Tongue (tissue), 2 donors: ENCODE measurements around the gene NLGN1. TPM values are rescaled to one million over a fixed set of nuclear protein-coding genes. Genes with fewer than 3 reads are reported as not detected.

Experiments used
- DNase-seq: peaks from one replicate; pipeline ENCODE4 v3.0.0-alpha.2; 2015
- total RNA-seq: library from RNA; depleted of rRNA; stranded (reverse); fragments of >200 nt; gene quantifications from one replicate; pipeline ENCODE4 v1.2.3, GENCODE V29; 2014

NLGN1 gene
- total RNA-seq, 1 donor from 2014 or later, result 12.6 TPM

- DNase-seq, result no peak
Measured at GRCh38 chr3:174100744-174101143, 703.2 kb downstream of the NLGN1 start.

- no peak for DNase-seq
Measured at GRCh38 chr3:174101244-174101643, 703.7 kb downstream of the NLGN1 start.

DNA sequence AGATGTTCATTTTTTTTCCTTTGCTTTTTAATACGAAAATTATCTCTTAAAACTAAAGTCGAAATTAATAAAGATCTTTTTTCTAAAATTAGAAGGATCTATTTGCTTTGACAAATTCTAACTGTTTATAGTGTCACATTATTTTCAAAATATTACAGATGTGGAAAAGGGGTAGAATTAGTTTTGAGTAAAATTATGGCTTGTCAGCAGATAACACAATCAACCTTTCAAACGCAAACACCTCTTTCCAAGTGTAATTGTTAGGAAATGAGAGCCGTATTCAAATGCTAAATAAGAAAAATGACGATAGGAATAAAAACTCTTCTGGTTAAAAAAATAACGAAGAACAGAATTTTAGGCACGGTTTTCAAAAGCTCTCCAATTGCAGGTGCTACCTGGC, 704.7 kb downstream of the NLGN1 start:
- no peak for DNase-seq

DNA sequence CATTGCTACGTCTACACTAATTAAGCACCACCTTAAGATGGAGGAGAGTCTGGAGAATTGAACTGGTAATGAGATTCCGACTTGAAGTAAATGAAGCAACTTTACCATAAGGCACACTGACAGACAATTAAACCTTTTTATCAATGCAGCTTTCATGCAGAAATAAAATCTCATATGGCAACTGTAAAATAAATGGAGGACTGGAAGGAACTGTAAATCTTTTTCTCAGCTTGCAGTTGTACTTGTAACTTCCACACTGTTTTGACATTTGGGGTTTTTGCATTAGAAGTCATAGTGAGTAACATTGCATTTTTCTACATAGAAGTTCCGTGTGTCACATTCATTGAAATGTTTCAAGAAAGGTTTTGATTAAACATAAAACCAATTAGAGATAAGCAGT, 705.3 kb downstream of the NLGN1 start:
- DNase-seq, result no peak

DNA sequence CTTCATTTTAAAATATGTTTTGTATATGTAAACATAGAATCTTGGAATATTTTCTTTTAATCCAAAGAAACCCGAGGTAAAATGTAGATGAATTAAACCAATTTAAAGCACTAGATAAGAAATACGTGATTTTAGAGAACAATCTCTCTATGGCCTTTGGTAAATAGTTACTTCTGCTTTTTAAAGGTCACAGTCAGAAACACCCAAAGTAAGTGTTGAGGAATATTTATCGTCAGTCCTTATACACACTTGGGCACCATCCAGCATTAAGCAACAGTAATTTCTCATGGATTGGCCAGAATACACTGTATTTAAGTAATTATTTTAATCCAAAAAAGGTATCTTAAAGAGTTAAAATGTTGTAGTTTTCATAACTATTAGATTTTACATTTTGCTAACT, 713.2 kb downstream of the NLGN1 start:
- DNase-seq, result no peak

DNA sequence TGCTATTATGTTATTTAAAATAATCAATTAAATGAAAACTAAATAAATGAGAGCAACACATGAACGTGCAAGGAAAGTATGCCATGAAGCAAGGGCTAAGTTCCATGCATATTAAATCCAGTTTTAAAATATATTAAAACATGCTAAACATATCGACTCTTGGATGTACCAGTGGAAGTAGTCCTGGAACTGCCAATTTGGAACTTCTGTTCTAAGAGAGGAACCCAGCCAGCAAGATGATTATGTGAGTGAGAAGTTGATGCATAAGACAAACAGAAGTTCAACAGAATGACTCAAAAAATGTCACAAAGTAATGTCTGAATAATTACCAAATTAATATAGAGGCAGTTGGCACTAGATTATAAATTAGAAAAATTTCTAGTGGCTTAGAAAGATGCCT, 714.2 kb downstream of the NLGN1 start:
- no peak for DNase-seq

- DNase-seq, result no peak
Measured at GRCh38 chr3:174116421-174116820, 718.9 kb downstream of the NLGN1 start.

- DNase-seq, result no peak
Measured at GRCh38 chr3:174120997-174121396, 723.5 kb downstream of the NLGN1 start.

GRCh38 chr3:174122411-174122810, 724.9 kb downstream of the NLGN1 start:
- no peak for DNase-seq

DNA sequence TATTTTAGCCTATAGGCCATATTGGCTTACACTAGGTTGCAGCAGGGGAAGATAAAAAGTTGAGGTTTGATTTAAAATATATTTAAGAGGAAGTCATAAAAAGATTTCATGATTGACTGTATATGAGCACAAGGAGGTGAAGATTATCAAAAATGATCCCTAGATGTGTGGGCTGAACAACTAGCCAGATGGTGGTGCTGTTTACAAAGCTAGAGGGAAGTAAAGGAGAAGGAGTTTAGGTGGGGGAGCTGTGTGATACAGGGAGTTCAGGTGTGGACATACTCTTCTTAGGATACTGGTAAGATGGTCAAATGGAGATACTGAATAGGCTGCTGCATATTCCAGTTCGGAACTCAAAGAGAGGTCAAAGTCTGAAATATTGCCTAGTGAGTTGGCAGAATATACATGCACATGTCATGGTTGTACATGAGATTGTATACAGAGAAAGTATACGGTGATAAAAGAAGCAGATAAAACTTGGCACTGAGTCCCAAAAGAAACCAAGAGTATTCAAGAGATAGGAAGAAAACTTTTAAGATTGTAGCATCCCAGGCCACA, 727.8 kb downstream of the NLGN1 start:
- DNase-seq, result peak; percentile 26

DNA sequence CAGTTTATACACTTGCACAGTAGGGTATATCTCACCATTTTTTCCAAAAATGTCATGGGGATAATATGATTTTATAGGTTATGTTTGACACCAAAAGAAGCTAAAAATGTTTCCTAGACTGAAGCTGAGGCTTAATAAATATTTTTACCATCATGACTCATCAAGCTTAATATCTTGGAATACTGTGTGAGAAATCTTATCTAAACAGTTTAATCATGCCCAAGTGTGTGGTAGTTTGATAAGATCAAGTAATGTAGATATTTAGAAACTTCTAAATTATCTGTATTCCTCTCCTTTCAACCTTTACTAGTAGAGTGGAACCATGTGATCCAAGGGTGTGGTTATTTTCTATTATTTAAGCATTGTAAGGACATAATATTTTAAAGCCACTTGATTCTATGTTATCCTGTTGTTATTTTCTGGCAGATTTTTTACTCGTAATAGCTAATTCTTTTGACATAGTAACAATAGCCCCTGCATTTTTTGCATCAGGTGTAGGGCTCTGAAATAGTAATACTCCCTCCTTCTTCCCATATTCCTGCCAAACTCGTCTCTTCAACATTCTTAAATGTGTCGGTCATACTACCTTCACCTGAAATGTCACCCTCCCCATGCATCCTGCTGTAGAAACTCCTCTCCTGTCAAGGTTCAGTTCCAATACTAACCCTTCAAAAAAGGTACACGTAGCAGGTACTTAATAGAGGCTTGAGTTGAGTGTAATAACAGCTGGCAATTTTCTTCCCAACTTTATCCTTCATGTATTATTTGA, 729.6 kb downstream of the NLGN1 start:
- no peak for DNase-seq

GRCh38 chr3:174132006-174132405, 734.5 kb downstream of the NLGN1 start:
- DNase-seq, result no peak

GRCh38 chr3:174132421-174133042, 735.0 kb downstream of the NLGN1 start:
- DNase-seq, result no peak

GRCh38 chr3:174146008-174146407, 748.5 kb downstream of the NLGN1 start:
- DNase-seq, result no peak

- no peak for DNase-seq
Measured at GRCh38 chr3:174147798-174148197, 750.3 kb downstream of the NLGN1 start.

- no peak for DNase-seq
Measured at GRCh38 chr3:174153871-174154270, 756.3 kb downstream of the NLGN1 start.

GRCh38 chr3:174156200-174156599, 758.7 kb downstream of the NLGN1 start:
- DNase-seq, result peak; percentile 5

DNA sequence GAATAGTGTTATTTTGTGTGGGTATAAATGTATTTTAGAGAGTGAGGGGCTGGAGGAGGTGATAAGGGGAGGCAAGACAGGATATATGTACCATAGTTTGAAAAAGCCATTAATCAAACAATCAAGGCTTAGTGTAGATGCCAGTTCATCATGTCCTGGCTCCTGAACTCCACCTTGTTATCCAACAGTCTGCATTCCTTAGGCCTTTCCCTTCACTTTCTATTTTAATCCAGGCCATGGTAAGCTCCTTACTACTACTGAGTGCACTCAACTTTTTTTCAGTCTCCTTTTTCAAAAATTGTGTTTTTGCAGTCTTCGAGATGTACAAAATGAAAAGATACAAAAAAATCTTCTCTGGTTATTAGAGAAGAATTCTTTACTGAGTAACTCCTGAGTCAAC, 761.1 kb downstream of the NLGN1 start:
- no peak for DNase-seq

- no peak for DNase-seq
Measured at GRCh38 chr3:174159604-174160003, 762.1 kb downstream of the NLGN1 start.

DNA sequence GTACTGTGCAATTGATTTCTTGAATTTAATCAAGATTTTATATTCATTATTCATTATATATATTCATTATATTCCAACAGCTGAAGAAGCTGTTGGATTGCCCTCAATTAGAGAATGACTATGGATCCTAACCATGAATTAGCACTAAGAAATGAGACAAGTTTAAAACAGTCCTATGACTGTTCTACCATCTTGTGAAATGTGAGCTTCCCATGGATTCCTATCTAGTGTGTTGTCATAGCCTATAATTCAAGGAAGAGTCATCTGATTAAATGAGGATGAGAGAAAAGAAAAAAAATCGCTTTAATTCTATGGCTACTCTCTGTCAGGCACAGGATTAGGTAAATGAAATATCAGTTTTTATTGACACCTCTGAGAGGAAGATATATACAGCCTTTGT, 765.0 kb downstream of the NLGN1 start:
- no peak for DNase-seq

GRCh38 chr3:174168026-174168425, 770.5 kb downstream of the NLGN1 start:
- DNase-seq, result no peak

DNA sequence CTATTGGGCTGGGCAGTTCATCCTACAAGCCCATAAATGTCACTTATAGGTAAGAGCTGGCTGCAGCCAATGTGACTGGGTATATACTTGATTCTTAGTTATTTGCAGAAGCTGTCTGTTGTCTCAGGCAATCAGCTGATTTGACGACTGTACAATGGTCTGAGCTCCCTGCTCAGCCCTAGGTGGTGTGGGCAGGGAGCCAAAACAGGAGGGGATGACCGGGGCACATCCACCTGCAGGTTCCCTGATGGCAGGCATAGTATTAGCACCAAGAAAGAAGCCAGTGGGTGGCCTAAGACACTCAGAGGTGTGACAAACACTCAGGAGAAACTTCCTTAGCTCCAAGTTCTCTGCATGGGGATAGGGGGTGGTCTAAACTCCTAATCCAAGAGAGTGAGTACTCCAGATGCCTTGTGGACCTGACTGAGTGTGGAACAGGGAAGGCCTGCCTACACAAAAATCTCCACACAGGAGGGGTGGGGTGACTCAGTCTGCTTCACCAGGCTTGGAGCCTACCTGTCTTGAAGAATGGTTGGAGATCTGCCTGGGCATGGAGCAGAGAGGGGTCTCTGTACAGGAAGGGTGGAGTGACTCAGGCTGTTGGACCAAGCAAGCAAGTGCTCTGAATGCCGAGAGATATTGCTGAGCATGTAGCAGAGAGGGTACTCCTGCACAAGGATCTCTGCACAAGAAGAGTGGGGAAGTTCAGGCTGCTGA, 771.2 kb downstream of the NLGN1 start:
- DNase-seq, result no peak

DNA sequence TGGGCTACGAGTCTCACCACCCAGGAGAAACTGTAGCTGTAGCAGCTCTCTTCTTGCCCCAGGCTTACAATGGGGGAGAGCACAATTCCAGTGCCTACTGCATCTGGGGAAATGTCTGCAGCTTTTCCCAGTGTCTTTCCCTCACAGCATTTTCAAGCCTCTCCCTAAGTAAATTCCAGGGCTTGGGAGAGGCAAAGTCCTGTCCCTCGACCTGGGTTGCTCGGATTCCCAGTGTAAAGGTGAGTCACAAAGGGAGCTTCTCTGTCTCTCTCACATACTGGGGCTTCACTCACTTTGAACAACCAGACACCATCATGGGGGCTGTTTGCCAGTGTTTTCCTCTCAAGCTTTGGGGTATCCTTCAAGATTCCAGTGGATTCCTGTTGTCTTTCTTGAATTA, 772.2 kb downstream of the NLGN1 start:
- DNase-seq, result no peak
